Measurements from ENCODE around the gene OTOS. TPM values are rescaled to one million over a fixed set of nuclear protein-coding genes. Genes with fewer than 3 reads are reported as not detected.

The OTOS gene
- polyA plus RNA-seq, 1 experiment, result not detected

DNA sequence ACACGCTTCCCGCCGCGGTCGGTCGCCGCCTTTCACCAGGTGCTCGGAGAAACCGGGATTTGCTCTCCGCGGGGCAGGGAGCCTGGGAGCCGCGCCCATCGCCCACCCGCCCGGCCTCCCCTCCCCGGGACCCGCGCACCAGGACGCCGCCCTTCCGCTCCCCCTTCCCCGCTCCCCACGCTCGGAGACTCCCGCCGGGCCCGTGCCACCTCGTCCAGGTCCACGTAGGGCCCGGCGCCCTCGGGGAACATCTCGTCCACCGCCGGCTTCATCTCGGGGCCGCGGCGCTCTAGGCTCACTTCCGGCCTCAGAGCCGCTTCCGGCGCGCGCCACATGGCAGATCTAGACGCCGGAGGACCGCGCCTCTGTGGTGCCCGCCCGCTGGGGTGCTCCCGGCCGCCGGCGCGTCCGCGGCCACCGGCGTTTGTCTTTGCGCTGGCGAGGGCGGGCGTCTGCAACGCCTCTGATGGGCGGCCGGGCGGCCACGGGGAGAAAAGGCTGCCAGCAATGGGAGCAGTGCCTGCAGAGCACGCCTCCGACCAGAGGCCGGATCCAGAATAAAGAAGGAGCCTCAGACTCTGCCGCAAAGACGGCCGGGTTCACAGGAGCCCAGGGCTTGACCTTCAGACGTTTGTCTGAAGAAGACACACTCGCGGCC, 4.3 kb downstream of the OTOS start, which contains the start of gene COPS9:
TSS of gene COPS9 (minus strand) at position 293 of the 658 bp plus-strand sequence. CDS start at position 272, 21 bp downstream.
- H3K4me3 ChIP-seq (ENCODE audit: low read depth, low read length), result peak within 1 kb of the TSS; percentile 97
- DNase-seq (ENCODE audit: low read depth), result peak; percentile 19
- TF ChIP-seq, protein P1, sequence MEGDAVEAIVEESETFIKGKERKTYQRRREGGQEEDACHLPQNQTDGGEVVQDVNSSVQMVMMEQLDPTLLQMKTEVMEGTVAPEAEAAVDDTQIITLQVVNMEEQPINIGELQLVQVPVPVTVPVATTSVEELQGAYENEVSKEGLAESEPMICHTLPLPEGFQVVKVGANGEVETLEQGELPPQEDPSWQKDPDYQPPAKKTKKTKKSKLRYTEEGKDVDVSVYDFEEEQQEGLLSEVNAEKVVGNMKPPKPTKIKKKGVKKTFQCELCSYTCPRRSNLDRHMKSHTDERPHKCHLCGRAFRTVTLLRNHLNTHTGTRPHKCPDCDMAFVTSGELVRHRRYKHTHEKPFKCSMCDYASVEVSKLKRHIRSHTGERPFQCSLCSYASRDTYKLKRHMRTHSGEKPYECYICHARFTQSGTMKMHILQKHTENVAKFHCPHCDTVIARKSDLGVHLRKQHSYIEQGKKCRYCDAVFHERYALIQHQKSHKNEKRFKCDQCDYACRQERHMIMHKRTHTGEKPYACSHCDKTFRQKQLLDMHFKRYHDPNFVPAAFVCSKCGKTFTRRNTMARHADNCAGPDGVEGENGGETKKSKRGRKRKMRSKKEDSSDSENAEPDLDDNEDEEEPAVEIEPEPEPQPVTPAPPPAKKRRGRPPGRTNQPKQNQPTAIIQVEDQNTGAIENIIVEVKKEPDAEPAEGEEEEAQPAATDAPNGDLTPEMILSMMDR (IDR thresholded peaks at IDR 0.05; ENCODE audit: insufficient read depth, low read depth, low read length), result no peak
- H3K36me3 ChIP-seq (ENCODE audit: control insufficient read depth, insufficient read depth, low read length), result peaks cover 15% of the 10 kb centered on the region
- ChIA-PET POLR2A (no interaction called here), CTCF (interaction anchor here (1.2 kb wide), 1 partner anchor 8 kb away, joined by 5 read pairs; no protein-coding TSS in a partner anchor)
- peaks cover 1% of the 10 kb centered on the region for H3K27me3 ChIP-seq (ENCODE audit: control insufficient read depth, insufficient read depth, low read length)

DNA sequence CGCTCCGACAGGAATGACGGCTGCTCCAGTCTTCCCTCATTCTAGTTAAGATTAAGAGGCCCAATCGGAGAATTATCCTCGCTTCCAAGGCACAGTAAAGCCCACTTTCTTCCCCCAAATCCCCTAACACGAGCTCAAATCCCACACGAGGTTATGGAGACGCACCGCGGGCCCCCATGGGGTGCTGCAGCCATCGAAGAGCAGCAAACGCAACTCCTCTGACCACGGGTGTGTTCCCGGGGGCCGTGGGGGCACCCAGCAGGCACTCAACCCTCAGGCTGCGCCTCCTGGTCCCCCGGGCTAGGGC, 4.8 kb downstream of the OTOS start:
- no peak for DNase-seq (ENCODE audit: low read depth)
- TF ChIP-seq, protein P1 (IDR thresholded peaks at IDR 0.05; ENCODE audit: insufficient read depth, low read depth, low read length), result no peak
- POLR2A ChIA-PET, result no interaction called here
- peak overlapping the region; percentile 97 for H3K4me3 ChIP-seq (ENCODE audit: low read depth, low read length)
- H3K27me3 ChIP-seq (ENCODE audit: control insufficient read depth, insufficient read depth, low read length), result no peaks in the 10 kb centered on the region; the same call in 1 of the 2 replicates
- CTCF ChIA-PET, result interaction anchor here (1.2 kb wide), 1 partner anchor 8 kb away, joined by 5 read pairs; no protein-coding TSS in a partner anchor
- H3K36me3 ChIP-seq (ENCODE audit: control insufficient read depth, insufficient read depth, low read length), result peaks cover 15% of the 10 kb centered on the region

DNA sequence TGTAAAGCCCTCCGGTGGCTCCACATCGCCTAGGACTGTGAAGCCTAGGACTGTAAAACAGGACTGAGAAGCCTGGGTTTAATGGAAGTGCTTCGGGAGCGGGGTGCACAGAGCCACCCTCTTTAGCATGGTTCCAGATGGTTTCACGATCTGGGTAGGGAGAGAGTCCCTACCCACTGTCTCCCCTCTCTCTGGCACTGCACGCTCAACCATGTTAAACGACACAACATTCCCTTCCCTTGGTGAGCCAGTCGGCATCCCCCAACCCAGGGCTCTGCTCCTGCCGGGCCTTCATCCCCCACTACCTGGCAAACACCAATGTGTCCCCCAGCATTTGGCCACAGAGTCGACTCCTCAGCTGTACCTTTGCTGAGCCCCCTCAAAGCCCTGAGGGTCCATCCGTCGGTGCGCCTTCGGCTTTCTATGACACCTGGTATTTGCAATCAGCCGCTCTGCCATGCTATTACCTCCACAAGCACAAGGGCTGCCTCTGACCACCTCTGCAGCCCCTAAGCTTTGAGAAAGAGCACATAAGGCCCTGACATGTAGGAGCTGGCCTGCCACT, 5.4 kb downstream of the OTOS start:
- CTCF ChIA-PET, result interaction anchor here (1.2 kb wide), 1 partner anchor 9 kb away, joined by 5 read pairs; no protein-coding TSS in a partner anchor
- peak overlapping the region; percentile 97 for H3K4me3 ChIP-seq (ENCODE audit: low read depth, low read length)

DNA sequence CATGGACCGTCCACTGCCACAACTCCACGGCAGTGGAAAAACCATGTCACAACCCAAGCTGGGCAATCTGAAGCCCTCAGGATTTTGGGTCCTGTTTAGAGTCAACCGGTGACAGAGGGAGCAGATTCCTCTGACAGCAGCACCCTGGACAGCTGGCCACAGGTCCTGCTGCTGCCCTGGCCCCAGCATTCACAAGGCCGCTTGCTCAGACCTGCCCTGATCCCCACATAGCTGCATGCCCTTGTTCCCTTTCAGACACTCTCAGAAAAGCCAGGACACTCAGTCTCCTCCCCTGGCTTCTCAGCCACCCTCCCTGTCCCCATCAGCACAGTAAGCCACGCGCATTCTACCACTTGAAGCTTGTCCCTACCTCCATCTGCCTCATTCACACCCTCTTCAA, 6.0 kb downstream of the OTOS start:
- H3K36me3 ChIP-seq (ENCODE audit: control insufficient read depth, insufficient read depth, low read length), result peaks cover 26% of the 10 kb centered on the region
- H3K27me3 ChIP-seq (ENCODE audit: control insufficient read depth, insufficient read depth, low read length), result no peaks in the 10 kb centered on the region
- H3K4me3 ChIP-seq (ENCODE audit: low read depth, low read length), result no peak overlapping the region
- POLR2A ChIA-PET, result no interaction called here
- TF ChIP-seq, protein P1 (IDR thresholded peaks at IDR 0.05; ENCODE audit: insufficient read depth, low read depth, low read length), result no peak
- CTCF ChIA-PET, result no interaction called here
- no peak for DNase-seq (ENCODE audit: low read depth)

More for the DNA sequence above, 5.4 kb downstream of the OTOS start:
- no peak for DNase-seq (ENCODE audit: low read depth)
- Histone ChIP-seq H3K36me3 (ENCODE audit: control insufficient read depth, insufficient read depth, low read length) (peaks cover 21% of the 10 kb centered on the region), H3K27me3 (ENCODE audit: control insufficient read depth, insufficient read depth, low read length) (no peaks in the 10 kb centered on the region; the same call in 1 of the 2 replicates)
- TF ChIP-seq, protein P1 (IDR thresholded peaks at IDR 0.05; ENCODE audit: insufficient read depth, low read depth, low read length), result no peak
- POLR2A ChIA-PET, result no interaction called here

DNA sequence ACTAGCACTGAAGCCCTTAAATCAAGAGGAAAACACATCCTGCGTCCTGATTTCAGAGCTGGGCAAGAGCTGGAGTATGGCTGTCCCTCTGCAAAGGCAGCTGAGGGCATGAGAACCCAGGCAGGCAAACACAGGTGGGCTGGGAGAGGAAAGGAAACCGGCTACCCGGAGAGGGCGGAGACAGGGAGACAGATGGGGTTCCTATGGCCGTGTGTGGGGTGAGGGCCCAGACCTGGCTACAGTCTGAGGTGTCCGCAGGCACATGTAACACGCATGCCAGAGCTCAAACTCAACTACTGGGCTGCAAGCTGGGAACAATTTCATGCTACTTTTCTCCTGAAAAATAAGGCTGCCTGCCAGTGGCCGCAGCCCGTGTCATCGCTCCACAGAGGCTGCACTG, 7.1 kb downstream of the OTOS start:
- no peak overlapping the region for H3K4me3 ChIP-seq (ENCODE audit: low read depth, low read length)
- peaks cover 32% of the 10 kb centered on the region for H3K36me3 ChIP-seq (ENCODE audit: control insufficient read depth, insufficient read depth, low read length)
- CTCF ChIA-PET, result interaction anchor here (1.9 kb wide), 1 partner anchor 10 kb away, joined by 11 read pairs; no protein-coding TSS in a partner anchor
- no peaks in the 10 kb centered on the region for H3K27me3 ChIP-seq (ENCODE audit: control insufficient read depth, insufficient read depth, low read length)
- TF ChIP-seq, protein P1 (IDR thresholded peaks at IDR 0.05; ENCODE audit: insufficient read depth, low read depth, low read length), result no peak
- POLR2A ChIA-PET, result no interaction called here
- DNase-seq (ENCODE audit: low read depth), result no peak
